Ovary (tissue), 3 donors: ENCODE results near the gene EPB41L2.

Source experiments
- CTCF ChIP-seq, 3 donors: fragments of 450-650 bp in 2 of 3; fragments of 200-600 bp in 1 of 3; IDR thresholded peaks; one replicate each; pipeline versions ENCODE4 v1.5.1 to v1.8.0; 2016 to 2022; ENCODE audit warnings: antibody characterized with exemption in 3 of 3, mild to moderate bottlenecking in 1 of 3
- POLR2A ChIP-seq: fragments of 450-650 bp; IDR thresholded peaks from one replicate; pipeline ENCODE4 v1.6.1; 2017; ENCODE audit warnings: antibody characterized with exemption, mild to moderate bottlenecking, moderate library complexity
- donor health status: DM: no; HTN: no; CAD: no.

DNA sequence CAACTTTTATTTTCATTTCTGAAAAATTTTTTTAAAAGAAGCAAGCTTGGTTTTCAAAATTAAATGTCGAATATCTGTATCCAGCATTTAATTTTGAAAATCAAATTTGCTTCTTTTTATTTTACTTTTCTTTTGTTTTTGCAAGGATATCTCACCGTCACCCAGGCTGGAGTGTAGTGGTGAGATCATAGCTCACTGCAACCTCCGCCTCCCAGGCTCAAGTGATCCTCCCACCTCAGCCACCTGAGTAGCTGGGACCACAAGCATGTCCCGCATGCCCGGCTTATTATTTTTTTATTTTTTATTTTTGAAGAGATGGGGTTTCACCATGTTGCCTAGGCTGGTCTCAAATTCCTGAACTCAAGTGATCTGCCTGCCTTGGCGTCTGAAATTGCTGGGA lies 17.0 kb upstream of the EPB41L2 start:
- TF ChIP-seq CTCF (IDR thresholded peaks at IDR 0.05) = no peak
- no peak for TF ChIP-seq POLR2A
